GM18498 (cell line): ENCODE measurements around the gene ARHGAP22.

ENCODE experiments used
- ATAC-seq: cut with Tn5 transposase; IDR thresholded peaks from one replicate; pipeline ENCODE4 v1.9.1; 2021; ENCODE audit warnings: mild to moderate bottlenecking, moderate library complexity; ENCODE audit not compliant: unreplicated experiment

Gene ARHGAP22

GRCh38 chr10:48406204-48406603, 198.7 kb downstream of the ARHGAP22 start:
- no peak for ATAC-seq

- no peak for ATAC-seq
Measured at GRCh38 chr10:48404646-48405045, 200.2 kb downstream of the ARHGAP22 start.

- ATAC-seq, result peak; percentile 56
Measured at GRCh38 chr10:48400850-48401220, 204.0 kb downstream of the ARHGAP22 start.

- peak; percentile 39 for ATAC-seq
Measured at GRCh38 chr10:48400129-48400849, 204.6 kb downstream of the ARHGAP22 start.

- ATAC-seq, result no peak
Measured at GRCh38 chr10:48399551-48399950, 205.3 kb downstream of the ARHGAP22 start.

- no peak for ATAC-seq
Measured at GRCh38 chr10:48399056-48399541, 205.8 kb downstream of the ARHGAP22 start.

GRCh38 chr10:48398261-48398660, 206.6 kb downstream of the ARHGAP22 start:
- no peak for ATAC-seq
